ENCODE data around the gene EGFR.

The EGFR gene

DNA sequence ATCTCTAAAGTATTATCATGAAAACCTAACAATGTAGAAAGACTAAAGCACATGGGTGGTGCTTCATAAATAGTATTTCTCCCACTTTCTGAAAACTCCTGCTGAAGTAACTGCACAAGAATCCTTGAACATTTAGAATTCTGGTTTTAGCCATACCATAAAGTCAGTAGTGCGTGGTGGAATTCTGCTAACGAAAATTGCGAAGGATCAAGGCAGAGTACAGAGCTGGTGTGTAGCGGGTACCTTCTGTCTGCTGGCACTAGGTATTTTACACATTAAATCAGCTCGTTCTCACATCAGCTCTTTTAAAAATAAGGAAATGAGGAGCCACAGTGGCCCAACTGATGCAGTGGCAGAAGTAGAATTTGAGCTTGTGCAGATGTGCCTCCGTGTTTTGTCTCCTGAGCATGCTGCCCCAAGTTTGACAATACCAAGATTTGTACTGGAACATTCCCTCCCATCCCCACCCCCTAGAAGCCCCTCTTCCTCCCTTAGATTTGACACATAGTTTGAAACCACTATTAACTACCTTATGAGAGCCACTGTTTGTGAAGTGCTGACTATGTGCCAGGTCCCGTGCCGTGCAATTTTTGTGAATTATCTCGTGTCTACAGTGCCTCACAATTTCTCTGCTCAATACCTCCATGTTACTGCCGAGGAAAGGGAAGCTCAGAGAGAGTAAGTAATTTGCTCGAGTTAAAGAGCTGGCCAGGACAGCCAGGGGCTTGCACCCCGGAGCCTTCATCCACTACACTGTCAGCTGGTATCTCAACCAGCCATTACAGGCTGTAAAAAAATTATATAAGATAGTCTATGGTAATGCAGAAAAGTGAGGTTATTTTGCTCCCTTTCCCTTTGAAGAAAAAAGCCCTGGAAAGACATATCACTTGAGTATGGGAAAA is 66.9 kb downstream of the EGFR start:
- no peak for DNase-seq

DNA sequence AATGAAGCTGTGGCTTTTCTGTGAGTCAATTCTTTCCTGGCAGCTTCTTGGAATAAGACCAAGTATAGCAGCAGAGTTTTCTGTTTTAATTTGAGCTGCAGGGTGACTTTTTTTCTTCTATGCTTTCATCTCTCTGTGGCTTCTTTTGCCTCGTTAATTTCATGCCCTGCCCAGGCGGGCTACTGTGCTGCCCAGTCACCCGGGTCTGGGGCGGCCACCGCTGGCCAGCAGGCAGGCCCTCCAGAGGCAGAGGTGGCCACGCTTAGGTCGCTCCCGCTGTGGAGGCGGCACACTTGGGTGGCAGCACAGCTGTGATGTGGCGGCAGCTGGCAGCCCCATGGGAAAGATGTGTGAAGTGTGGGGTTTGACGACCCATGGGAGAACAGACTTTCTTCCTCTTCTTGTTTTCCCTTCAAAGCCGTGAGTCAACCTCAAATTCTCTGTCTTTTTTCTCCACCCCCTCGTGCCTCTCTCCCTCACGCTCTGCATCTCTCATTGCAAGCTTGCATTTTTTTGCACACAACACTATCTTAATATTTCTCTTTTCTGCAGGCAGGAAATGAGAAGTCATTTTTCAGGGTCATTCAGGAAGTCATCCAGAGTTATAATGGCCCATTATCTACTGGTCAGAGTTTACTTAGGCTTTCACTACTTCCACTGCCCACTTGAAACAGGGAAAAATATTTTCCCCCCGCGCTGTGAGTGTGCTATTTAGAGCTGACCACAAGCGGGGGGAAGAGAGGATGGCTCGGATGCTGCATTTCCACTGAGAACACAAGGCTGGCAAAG is 67.8 kb downstream of the EGFR start:
- DNase-seq, result no peak

DNA sequence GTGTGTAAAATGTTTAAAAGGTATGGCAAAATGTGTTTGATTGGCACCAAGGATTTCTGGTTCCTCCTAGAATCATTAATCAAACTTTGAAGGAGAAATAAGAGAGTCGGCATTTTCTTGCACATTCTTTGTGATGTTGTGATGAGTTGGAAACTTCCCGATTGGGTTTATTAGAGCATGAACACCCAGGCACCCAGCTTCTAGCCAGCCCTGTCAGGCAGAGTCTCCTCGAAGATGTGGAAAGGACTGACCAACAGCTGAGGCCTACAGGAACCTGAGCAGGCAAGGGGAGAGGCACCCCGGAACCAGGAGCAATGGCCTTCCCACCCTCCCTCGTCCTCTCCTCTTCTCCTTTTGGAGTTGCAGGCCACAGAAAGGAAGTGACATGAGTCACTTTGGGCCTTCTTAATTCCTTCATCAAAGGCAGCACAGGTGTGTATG is 68.7 kb downstream of the EGFR start:
- DNase-seq, result no peak

DNA sequence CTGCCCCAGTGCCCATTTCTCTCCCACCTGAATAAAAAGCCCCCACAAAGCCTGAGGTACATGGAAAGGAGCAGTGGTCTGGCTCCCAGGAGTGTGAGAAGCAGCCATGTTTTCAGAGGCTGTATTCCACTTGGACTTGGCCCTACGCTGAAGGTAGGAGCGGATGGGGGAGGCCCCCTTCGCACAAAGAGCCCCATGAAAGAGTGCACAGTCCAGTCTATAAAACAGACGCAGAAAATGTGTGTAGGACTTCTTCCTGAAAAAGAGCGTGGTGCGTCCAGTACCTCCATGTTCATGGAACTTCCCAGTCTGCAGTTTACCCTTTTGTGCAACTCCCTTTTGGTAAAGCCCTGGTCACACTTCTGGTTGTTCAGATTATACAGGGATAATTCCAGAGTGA is 69.3 kb downstream of the EGFR start:
- no peak for DNase-seq

DNA sequence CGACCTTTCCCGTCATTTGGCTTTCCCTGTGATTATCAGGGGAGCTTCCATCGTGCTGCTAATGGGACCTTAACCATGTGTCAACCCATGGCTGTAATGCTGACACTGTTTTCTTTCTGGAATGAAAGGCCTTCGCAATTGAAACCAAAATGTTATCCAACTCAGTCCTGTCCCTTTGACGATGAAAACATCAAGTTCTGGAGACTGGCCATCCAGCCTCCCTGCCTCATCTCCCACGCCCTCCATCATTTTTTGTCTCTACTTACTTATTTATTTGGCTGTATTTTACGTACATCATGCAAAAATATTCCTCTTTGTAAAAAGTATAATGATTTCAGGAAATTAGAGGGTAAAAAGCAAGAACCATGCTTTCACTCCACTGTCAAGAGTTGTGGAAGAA is 69.8 kb downstream of the EGFR start:
- no peak for DNase-seq

DNA sequence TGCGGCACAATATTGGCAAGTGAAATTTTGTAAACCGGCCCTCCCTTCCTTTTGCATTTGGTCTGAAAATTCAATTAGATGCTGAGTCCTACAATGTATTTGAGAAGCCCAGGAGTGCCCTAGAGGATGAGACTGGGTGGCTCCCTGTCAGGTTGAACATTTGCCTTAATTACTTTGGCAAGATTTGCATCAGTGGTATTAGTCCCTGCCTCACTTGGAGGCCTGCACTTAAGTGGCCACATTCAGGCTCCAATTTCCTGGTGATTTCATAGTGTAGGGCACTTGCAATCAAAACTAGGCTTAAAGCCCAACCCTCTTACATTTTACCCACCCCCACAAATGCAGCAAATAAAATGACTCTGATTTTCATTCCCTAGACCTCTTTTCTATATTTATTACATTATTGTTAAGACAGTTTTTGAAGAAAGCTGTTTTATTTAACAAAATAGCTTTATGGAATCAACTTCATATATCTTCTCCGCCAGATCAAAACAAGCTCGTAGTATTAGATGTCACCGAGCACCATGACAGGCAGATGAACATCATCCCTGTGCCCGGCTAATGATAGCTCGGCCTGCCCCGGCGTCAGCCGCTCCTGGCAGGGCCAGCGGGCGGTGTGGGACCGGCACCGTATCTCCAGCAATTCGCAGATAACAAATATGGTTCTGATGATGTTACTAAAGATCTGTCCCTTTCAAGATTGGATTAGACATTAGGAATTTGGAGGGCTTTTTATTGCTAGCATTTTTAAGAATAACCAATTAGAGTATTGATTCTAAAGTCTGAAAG is 73.6 kb downstream of the EGFR start:
- no peak for DNase-seq

DNA sequence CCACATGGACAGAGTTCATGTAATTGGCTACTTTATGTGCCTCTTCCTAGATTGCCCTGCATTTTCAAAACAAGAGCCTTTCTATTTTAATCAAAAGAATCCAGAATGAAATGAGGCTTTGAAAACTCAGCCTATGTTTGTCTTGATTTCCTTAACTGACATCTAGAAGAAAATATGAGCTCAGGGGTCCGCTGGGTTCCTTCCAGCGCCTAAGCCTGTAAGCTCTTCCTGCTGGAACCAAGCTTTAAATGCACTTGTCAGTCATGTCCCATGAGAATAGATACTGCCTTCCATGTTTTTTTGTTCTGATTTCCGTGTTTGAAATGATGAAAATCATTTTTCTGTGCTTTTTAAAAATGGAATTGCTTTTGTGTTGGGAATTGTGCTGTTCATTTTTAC is 74.2 kb downstream of the EGFR start:
- DNase-seq, result no peak

DNA sequence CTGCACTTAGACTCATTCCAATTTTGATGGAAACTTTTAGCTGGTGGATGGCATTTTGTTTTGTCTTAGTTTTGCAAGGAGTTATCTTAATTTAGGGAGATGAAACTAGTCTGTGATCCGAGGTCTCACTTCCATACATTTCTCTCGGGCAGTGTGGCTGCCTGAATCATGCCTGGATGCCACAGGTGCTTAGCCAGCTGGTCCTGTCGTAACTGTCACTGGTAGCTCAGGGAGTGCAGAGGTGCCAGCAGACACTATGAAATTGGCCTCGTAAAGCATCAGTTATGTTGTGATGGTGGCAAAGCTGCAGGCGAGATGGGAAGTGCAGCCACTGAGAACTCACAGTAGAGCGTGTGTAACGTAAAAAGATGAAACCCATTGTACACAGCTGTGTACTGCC is 74.9 kb downstream of the EGFR start:
- DNase-seq, result no peak

DNA sequence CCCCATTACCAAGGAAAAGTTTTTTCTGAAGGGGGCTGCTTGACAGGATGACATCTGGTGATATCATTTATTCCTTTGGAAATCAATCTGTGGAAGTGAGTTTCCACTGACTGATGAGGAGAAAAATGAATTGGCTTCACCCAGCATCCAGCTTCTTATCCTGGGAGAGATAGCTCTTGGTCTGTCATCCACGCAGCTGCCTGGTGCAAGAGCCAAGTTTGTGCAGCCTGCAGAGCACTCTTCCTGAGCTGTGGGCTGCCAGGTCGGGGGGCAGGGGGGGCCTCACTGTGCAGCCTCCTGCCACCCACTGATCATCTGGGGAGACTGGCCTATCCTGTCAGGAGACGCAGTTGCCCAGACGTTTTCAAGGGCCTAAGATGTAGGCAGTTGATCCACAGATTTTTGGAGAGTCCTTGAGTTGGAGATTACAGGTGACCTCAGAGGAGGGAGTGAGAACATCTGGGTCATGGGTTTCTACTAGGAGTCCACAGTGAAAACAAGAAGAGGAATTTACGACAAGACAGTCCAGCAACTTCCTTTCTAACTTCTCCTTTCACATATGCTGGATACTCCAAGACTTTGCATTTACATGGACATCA is 75.4 kb downstream of the EGFR start:
- no peak for DNase-seq

DNA sequence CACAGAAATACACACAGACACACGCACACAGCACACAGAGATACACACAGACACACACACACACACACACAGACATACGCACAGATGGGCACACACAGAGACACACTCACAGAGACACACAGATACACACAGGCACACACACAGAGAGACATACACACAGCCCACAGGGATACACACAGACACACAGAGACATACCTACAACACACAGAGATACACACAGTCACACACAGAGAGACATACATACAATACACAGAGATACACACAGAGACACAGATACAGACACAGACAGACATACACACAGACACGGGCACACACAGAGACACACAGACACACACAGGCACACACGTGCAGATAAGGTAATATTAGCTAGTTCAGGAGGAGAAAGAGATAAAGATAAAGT is 76.9 kb downstream of the EGFR start:
- DNase-seq, result no peak

DNA sequence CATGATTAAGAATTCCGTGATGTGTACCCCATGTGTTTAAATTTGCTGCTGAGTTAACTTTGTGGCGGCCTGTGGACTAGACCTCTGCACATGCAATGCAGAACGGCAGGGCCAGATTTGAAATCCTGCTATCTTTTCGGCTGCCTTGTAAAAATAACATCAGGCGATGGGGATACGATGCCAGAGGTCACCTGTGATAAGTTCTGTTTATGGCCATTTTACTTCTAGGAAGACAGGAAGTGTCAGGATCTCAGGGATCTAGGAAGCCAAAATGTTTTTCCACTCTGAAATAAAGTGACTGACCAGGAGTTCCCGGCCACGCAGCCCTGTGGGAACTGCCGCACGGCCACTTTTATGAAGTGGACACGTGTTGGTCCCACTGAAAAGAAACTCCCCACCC is 77.5 kb downstream of the EGFR start:
- DNase-seq, result no peak

DNA sequence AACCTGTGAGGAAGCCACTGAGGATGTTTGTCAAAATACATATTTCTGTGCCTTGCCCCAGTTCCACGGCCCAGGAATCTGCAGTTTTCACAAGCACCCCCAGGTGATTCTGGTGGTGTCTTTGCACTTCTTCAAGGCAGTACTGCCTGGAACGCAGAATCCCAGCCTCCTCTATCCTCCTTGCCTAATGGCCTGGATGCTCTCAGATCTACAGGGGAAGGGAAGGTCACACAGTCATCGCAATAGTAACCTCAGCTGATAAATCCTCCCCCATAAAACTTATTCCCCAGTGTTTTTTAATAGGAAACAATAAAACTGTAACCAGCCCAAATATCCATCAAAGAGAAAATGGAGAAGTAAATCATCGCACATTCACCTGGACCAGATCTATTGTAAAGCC is 78.3 kb downstream of the EGFR start:
- no peak for DNase-seq

DNA sequence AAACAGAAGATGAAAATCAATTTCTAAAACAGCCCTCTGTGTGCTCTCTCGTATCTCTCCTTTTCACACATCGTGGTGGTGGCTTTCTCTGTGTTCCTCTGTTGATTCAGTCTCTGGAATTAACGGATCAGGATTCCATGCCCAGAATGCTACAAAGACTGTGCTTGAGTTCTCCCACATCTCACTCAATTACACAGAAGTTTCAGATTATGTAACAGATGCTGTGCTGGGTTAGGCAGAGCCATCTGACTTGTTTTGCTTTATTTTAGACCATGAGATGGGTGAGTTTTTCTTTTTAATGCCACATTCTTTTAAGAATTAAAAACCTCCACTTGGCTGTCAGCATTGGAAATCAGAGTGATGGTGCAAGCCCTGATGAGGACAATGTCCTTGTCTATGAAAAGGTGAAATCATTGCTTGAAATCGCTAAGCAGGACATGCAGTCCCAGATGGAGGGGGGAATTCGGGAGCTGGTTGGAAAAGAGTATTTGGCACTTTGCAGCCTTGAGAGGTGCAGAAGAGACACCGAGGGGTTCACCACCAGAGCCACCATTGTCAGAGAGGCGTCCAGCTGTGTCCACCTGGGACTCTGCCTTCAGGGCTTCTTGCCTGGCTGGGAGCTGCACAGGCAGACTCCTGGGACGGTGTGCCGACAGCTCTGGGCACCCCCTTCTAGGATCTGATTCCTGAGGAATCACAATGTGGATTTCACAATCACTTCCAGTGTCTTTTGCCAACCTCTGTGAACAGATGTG is 80.4 kb downstream of the EGFR start:
- DNase-seq, result no peak

DNA sequence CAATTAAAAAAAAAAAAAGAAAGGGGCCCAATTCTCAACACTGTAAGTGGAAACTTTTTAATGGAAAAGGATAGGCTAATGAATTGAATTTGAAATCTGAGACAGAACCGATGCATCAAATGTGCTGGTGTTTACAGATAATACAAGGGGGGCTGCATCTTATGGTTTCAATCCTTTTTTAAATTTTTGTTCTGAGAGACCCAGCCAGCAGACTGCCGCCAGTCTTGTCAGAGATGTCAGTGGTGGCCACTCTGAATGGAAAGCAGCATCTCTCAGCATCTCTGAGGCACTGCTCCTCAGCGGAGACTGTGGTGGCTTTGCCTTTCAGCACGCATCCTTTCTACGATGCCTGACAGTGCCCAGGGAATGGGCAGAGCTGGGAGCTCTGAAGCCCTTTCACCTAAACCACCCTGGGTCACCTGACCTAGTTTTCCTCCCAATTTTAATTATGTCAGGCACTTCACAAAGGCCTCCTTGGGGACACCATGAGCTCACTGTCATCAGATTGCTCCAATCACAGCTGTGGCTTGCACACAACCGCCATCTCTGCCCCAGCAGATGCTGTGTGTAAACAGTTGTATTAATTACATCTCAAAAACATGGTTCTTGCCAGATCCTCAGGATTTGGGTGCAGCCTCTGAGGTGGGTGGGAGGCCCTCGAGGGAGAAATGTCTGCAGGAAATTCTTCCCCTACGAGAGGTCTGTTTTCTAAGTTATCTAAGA is 81.2 kb downstream of the EGFR start:
- DNase-seq, result no peak

DNA sequence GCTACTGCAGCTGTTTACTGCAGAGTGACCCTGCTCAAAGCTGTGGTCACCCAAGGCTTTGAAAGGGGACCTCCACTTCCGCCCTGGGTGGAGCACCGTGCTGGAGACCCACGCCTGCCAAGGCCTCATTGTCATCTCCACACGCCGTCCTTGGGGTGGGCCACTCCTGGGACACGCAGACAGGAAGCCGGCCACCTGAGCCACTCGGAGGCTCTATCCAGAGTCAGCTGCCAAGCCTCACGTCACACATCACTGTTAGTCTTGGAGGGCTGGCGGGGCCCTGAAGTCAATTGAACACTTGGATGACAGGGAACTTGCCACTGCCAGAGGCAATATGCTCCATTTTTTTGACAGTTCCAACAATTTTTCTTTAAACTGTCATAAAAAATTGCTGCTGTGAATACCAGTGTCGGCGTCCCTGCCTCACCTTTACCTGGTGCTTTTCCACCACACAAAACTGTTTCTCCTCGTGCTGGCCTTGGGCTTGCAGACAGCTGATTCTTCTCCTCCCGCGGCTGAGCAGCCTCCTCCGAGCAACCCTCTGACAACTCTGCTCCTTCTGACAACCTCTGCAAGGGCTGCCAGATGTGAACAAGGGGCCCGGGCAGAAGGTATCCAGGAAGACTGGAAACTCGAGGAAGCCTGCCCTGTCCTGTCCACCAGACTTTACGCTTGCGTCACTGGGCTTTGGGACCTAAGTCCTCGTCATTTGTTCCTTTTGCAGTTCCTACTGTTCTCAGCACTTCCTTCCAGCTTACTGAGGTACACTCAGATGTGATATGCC is 81.9 kb downstream of the EGFR start:
- no peak for DNase-seq

DNA sequence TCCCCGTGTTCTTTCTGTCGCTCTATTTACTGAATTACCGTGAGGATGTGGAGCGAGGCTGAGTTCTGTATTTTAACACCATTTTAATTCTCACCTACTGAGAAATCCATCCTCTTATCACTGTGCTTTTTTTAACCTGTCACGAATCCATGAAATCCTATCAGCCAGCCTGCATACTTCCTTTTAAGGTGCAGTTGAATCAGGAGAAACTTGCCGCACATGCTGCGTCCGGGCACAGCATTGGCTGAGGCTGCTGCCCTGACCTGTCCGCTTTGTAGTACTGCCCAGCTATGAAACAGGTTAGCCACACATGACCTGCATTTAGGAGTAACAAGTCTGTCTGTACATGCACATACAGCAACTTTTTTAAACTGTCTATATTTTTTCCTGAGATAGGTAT is 82.5 kb downstream of the EGFR start:
- DNase-seq, result no peak

DNA sequence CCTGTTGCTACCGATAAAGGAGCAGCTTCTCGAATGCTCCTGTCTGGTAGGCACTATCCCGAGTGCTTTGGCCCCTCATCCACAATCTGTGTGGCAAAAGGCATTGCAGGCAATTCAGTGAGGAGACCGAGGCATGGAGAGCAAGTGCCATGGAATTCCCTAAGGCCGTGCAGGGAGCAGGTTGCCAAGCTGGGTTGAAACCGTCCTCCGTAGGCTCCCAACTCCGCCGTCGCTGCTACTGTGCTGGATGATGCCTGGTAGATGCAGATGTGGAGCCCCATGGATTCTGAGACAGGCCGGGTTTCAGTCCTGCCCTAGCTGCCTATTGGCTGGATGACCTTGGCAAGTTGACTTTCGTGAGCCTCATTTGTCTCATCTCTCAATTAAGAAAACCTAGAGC is 85.3 kb downstream of the EGFR start:
- no peak for DNase-seq

DNA sequence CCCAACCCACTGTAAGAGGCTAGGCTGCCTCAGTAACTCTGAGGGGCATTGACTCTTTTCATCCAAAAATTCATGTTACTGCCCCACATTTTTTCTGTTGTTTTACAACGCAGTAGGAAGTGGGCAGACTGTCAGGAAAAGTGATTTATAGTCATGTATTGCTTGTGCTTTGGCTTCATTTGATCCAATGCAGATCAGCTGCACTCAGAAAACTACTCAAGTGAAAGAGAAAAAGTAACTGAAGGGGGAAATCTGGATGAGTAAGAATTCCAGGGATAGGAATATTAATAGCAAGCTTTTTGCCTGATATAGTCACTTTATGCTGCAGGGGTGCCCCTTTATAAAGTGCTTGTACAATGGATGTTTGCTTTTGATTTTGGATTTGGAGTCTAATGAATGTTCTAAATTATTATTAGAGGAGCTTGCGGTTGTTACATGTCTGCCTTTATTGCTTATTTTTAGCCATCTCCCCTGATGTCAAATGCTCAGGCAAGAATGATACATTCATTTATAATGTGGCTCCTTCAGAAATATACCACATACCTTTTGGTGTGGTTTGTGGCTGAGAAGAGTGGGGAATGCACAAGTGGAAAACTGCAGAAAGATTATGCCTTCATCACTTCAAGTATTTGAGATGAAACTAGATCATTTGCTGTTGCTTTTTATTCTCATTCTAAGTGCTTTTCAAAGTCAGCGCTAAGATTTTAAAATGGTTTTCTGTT is 86.1 kb downstream of the EGFR start:
- DNase-seq, result no peak

DNA sequence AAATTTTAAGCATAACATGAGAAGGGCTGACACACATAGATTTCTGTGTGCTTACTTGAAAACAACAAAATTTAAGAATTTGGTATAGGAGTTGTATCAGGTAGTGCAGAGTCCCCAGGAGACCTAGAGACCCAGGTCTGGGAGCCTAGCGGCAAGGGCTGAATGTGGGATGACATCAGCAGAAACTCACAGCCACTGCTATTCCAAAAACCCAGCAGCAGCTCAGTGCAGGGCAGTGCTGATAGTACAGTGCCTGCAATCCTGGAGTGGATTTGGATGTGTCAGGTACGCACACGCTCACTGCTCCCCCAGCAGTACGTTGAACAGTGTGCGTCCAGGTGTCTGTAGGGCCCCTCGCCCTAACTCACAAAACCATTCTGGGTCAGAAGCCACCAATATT is 87.1 kb downstream of the EGFR start:
- DNase-seq, result no peak

DNA sequence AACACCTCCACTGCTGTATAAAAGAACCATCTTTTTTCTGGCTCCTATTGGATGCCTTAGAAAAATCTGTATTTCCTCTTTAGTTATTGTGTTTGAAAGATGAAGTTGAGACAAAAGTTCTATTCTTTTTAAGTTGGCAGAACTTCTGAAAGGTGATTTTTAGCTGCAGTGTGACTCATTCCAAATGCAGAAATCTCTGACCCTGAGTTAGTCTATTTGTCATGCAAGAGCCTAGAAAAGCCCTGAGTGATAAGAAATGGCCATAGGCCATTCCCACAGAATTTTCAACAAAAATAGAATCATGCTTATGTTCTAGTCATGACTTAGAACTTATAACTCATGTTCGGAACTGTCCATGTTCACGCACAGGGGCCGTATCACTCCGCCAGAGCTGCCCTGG is 89.1 kb downstream of the EGFR start:
- no peak for DNase-seq
